ENCODE measurements around the gene PHLDB3.

PHLDB3 gene

GRCh38 chr19:43489979-43490599 is 14.5 kb downstream of the PHLDB3 start:
- no peaks in the 10 kb centered on the region for H3K9me3 ChIP-seq (ENCODE audit: severe bottlenecking)
- no peak overlapping the region for H3K4me3 ChIP-seq (ENCODE audit: low read depth, low read length)
- TF ChIP-seq CTCF (IDR thresholded peaks at IDR 0.05; ENCODE audit: low read depth, low read length): no peak
- H3K27ac ChIP-seq: no peak overlapping the region
- H3K27me3 ChIP-seq (ENCODE audit: insufficient read depth, low read depth, severe bottlenecking): no peaks in the 10 kb centered on the region
- H3K36me3 ChIP-seq: peaks cover 10% of the 10 kb centered on the region
- DNase-seq: no peak

GRCh38 chr19:43489310-43489709 is 15.2 kb downstream of the PHLDB3 start:
- peaks cover 7% of the 10 kb centered on the region for H3K36me3 ChIP-seq
- no peaks in the 10 kb centered on the region for H3K9me3 ChIP-seq (ENCODE audit: severe bottlenecking)
- no peak for TF ChIP-seq CTCF (IDR thresholded peaks at IDR 0.05; ENCODE audit: low read depth, low read length)
- H3K27me3 ChIP-seq (ENCODE audit: insufficient read depth, low read depth, severe bottlenecking): no peaks in the 10 kb centered on the region
- no peak for DNase-seq
- no peak overlapping the region for H3K27ac ChIP-seq
- H3K4me3 ChIP-seq (ENCODE audit: low read depth, low read length): no peak overlapping the region

GRCh38 chr19:43488179-43488578 is 16.4 kb downstream of the PHLDB3 start:
- H3K9me3 ChIP-seq (ENCODE audit: severe bottlenecking): no peaks in the 10 kb centered on the region
- peaks cover 10% of the 10 kb centered on the region for H3K36me3 ChIP-seq
- no peak overlapping the region for H3K4me3 ChIP-seq (ENCODE audit: low read depth, low read length)
- no peak for DNase-seq
- TF ChIP-seq CTCF (IDR thresholded peaks at IDR 0.05; ENCODE audit: low read depth, low read length): no peak
- no peaks in the 10 kb centered on the region for H3K27me3 ChIP-seq (ENCODE audit: insufficient read depth, low read depth, severe bottlenecking)
- no peak overlapping the region for H3K27ac ChIP-seq

- Histone ChIP-seq H3K9me3 (ENCODE audit: severe bottlenecking) (no peaks in the 10 kb centered on the region), H3K4me3 (ENCODE audit: low read depth, low read length) (no peak overlapping the region), H3K27ac (no peak overlapping the region), H3K36me3 (peaks cover 10% of the 10 kb centered on the region), H3K27me3 (ENCODE audit: insufficient read depth, low read depth, severe bottlenecking) (no peaks in the 10 kb centered on the region)
- TF ChIP-seq CTCF (IDR thresholded peaks at IDR 0.05; ENCODE audit: low read depth, low read length): no peak
- no peak for DNase-seq
Measured at GRCh38 chr19:43486412-43486811, 18.1 kb downstream of the PHLDB3 start.

- no peak for DNase-seq
- Histone ChIP-seq H3K9me3 (ENCODE audit: severe bottlenecking) (no peaks in the 10 kb centered on the region), H3K27ac (no peak overlapping the region), H3K27me3 (ENCODE audit: insufficient read depth, low read depth, severe bottlenecking) (no peaks in the 10 kb centered on the region), H3K4me3 (ENCODE audit: low read depth, low read length) (no peak overlapping the region), H3K36me3 (peaks cover 8% of the 10 kb centered on the region)
- no peak for TF ChIP-seq CTCF (IDR thresholded peaks at IDR 0.05; ENCODE audit: low read depth, low read length)
Measured at GRCh38 chr19:43485951-43486350, 18.6 kb downstream of the PHLDB3 start.

GRCh38 chr19:43483281-43483680 is 21.3 kb downstream of the PHLDB3 start:
- no peaks in the 10 kb centered on the region for H3K9me3 ChIP-seq (ENCODE audit: severe bottlenecking)
- H3K27ac ChIP-seq: no peak overlapping the region
- H3K36me3 ChIP-seq: peaks cover 6% of the 10 kb centered on the region
- DNase-seq: no peak
- H3K27me3 ChIP-seq (ENCODE audit: insufficient read depth, low read depth, severe bottlenecking): no peaks in the 10 kb centered on the region
- no peak for TF ChIP-seq CTCF (IDR thresholded peaks at IDR 0.05; ENCODE audit: low read depth, low read length)
- H3K4me3 ChIP-seq (ENCODE audit: low read depth, low read length): no peak overlapping the region
